ENCODE results near the gene CBY1.

DNA sequence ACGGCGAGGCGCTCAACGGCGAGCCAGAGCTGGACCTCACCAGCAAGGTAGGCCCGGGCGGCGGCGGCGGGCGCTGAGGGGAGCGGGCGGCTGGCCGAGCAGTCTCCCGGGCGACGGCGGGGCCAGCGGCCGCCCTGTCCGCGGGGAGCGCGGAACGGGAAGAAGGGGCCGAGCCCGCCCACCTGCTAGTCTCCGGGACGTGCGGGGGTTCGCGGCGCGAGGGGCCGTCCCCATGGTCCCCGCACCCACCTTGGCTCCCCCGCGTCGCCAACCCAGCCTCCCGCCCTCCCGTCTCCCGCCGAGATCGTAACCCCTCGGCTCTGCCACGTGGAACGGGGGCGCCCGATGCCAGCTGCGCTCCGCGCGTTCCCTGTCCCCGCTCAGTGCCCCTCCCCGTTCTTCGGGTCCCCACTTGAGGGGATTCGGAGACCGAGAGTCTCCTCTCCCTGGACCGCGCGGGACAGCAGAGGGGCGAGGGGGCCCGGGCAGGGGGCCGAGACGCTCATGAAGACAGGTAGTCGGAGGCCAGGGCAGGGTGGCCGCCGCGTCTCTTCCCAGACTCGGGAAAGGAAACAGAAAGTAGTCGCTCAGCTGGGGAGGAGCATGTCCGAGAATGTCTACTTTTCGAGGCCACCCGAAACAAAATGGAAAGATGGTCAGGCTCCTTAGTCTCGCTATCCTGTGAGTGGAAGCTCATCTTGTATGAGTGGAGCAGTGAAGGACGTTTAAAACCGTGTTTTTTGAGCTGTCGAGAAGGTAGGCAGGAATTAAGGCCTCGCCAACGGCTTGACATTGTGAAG lies 49.9 kb downstream of the CBY1 start:
- peak in 1 of 4 donors; percentile 7 for TF ChIP-seq POLR2A (IDR thresholded peaks at IDR 0.05)
- TF ChIP-seq EP300 (IDR thresholded peaks at IDR 0.05): no peak
- TF ChIP-seq, protein P1, sequence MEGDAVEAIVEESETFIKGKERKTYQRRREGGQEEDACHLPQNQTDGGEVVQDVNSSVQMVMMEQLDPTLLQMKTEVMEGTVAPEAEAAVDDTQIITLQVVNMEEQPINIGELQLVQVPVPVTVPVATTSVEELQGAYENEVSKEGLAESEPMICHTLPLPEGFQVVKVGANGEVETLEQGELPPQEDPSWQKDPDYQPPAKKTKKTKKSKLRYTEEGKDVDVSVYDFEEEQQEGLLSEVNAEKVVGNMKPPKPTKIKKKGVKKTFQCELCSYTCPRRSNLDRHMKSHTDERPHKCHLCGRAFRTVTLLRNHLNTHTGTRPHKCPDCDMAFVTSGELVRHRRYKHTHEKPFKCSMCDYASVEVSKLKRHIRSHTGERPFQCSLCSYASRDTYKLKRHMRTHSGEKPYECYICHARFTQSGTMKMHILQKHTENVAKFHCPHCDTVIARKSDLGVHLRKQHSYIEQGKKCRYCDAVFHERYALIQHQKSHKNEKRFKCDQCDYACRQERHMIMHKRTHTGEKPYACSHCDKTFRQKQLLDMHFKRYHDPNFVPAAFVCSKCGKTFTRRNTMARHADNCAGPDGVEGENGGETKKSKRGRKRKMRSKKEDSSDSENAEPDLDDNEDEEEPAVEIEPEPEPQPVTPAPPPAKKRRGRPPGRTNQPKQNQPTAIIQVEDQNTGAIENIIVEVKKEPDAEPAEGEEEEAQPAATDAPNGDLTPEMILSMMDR (IDR thresholded peaks at IDR 0.05): no peak
- TF ChIP-seq POLR2AphosphoS5 (IDR thresholded peaks at IDR 0.05): no peak
